H9 (cell line): Measurements from ENCODE around the gene MTSS2. TPM values are rescaled to one million over a fixed set of nuclear protein-coding genes. Genes with fewer than 3 reads are reported as not detected.
A peak's percentile ranks its signal among the peaks of the same experiment; 100 is the strongest.

Source experiments
- DNase-seq: peaks from one replicate; pipeline ENCODE4 v3.0.0-alpha.2; 2017
- H2AFZ ChIP-seq: one replicate; pipeline ENCODE4 v1.6.1; 2013; ENCODE audit warnings: mild to moderate bottlenecking, low read length, control low read depth, moderate library complexity
- H2AK5ac ChIP-seq: 2 replicates; pipeline ENCODE4 v1.6.1; 2013; ENCODE audit warnings: low read length, control low read depth, mixed read lengths; ENCODE audit not compliant: insufficient read length
- H2BK120ac ChIP-seq: one replicate; pipeline ENCODE4 v1.6.1; 2013; ENCODE audit warnings: low read depth, mild to moderate bottlenecking, low read length, control low read depth, inconsistent platforms; ENCODE audit not compliant: poor library complexity, severe bottlenecking
- H2BK12ac ChIP-seq: 2 replicates; pipeline ENCODE4 v1.6.1; 2013; ENCODE audit warnings: low read length, control low read depth, mixed read lengths, low read depth; ENCODE audit not compliant: insufficient read length
- H2BK15ac ChIP-seq: 2 replicates; pipeline ENCODE4 v1.6.1; 2013; ENCODE audit warnings: low read depth, low read length, control low read depth
- H2BK20ac ChIP-seq: one replicate; pipeline ENCODE4 v1.6.1; 2013; ENCODE audit warnings: low read depth, mild to moderate bottlenecking, low read length, control low read depth, inconsistent platforms; ENCODE audit not compliant: poor library complexity, severe bottlenecking
- H2BK5ac ChIP-seq: 2 replicates; pipeline ENCODE4 v1.6.1; 2013; ENCODE audit warnings: low read length, control low read depth, mixed read lengths; ENCODE audit not compliant: insufficient read length
- H3K14ac ChIP-seq: 2 replicates; pipeline ENCODE4 v1.6.1; 2013; ENCODE audit warnings: low read length, control low read depth; ENCODE audit not compliant: insufficient read depth
- H3K18ac ChIP-seq: 2 replicates; pipeline ENCODE4 v1.6.1; 2013; ENCODE audit warnings: low read depth, mild to moderate bottlenecking, mixed read lengths, low read length, control low read depth; ENCODE audit not compliant: insufficient read length
- H3K23ac ChIP-seq: 2 replicates; pipeline ENCODE4 v1.6.1; 2013; ENCODE audit warnings: low read length, control low read depth, mixed read lengths, low read depth; ENCODE audit not compliant: insufficient read length
- H3K23me2 ChIP-seq: 2 replicates; pipeline ENCODE4 v1.6.1; 2013; ENCODE audit warnings: low read depth, mild to moderate bottlenecking, mixed read lengths, low read length, control low read depth; ENCODE audit not compliant: insufficient read length, poor library complexity, severe bottlenecking
- H3K27ac ChIP-seq: 2 replicates; pipeline ENCODE4 v1.5.1; 2013; ENCODE audit warnings: low read length, control low read depth, mixed read lengths, low read depth; ENCODE audit not compliant: insufficient read length
- H3K27me3 ChIP-seq: 2 replicates; pipeline ENCODE4 v1.6.1; 2013; ENCODE audit warnings: low read length, control low read depth, inconsistent platforms; ENCODE audit not compliant: insufficient read depth
- H3K4ac ChIP-seq: 2 replicates; pipeline ENCODE4 v1.6.1; 2013; ENCODE audit warnings: low read depth, mild to moderate bottlenecking, control low read depth, inconsistent platforms, low read length, moderate library complexity
- H3K4me1 ChIP-seq: 2 replicates; pipeline ENCODE4 v1.6.1; 2013; ENCODE audit warnings: low read length, control low read depth, inconsistent platforms; ENCODE audit not compliant: insufficient read depth
- H3K4me2 ChIP-seq: 2 replicates; pipeline ENCODE4 v1.6.1; 2013; ENCODE audit warnings: low read length, control low read depth, mixed read lengths; ENCODE audit not compliant: insufficient read length, insufficient read depth
- H3K56ac ChIP-seq: 2 replicates; pipeline ENCODE4 v1.6.1; 2013; ENCODE audit warnings: low read depth, mild to moderate bottlenecking, mixed read lengths, low read length, control low read depth; ENCODE audit not compliant: insufficient read length
- H3K79me1 ChIP-seq: 2 replicates; pipeline ENCODE4 v1.6.1; 2013; ENCODE audit warnings: low read depth, mild to moderate bottlenecking, moderate library complexity, low read length, control low read depth, inconsistent platforms; ENCODE audit not compliant: insufficient read depth, poor library complexity, severe bottlenecking
- H3K79me2 ChIP-seq: 2 replicates; pipeline ENCODE4 v1.6.1; 2013; ENCODE audit warnings: low read length, control low read depth, inconsistent platforms; ENCODE audit not compliant: insufficient read depth
- H3K9ac ChIP-seq: 2 replicates; pipeline ENCODE4 v1.6.1; 2013; ENCODE audit warnings: low read length, control low read depth, mixed read lengths; ENCODE audit not compliant: insufficient read length; ENCODE audit errors: extremely low read depth
- H3K9me3 ChIP-seq: one replicate; pipeline ENCODE4 v1.6.1; 2013; ENCODE audit warnings: low read depth, low read length, inconsistent platforms; ENCODE audit not compliant: control insufficient read depth
- H3T11ph ChIP-seq: one replicate; pipeline ENCODE4 v1.6.1; 2013; ENCODE audit warnings: mild to moderate bottlenecking, low read length, control low read depth, inconsistent platforms
- H4K20me1 ChIP-seq: one replicate; pipeline ENCODE4 v1.6.1; 2013; ENCODE audit not compliant: control insufficient read depth, insufficient read length, insufficient read depth
- H4K5ac ChIP-seq: 2 replicates; pipeline ENCODE4 v1.6.1; 2013; ENCODE audit warnings: low read depth, mild to moderate bottlenecking, mixed read lengths, low read length, control low read depth; ENCODE audit not compliant: insufficient read length
- H4K8ac ChIP-seq: replicated peaks from 2 replicates; pipeline ENCODE4 v1.6.1; 2013; ENCODE audit warnings: low read length, control low read depth, mixed read lengths, low read depth; ENCODE audit not compliant: insufficient read length
- H4K91ac ChIP-seq: 2 replicates; pipeline ENCODE4 v1.6.1; 2013; ENCODE audit warnings: low read depth, mild to moderate bottlenecking, moderate library complexity, mixed read lengths, low read length, control low read depth; ENCODE audit not compliant: insufficient read length
- H3K27ac Mint-ChIP-seq, 3 experiments: 2 replicates in 2 of 3; 3 replicates in 1 of 3; pipeline ENCODE4 v1.8.0; 2020 to 2021; ENCODE audit warnings: mixed read lengths in 3 of 3, mild to moderate bottlenecking in 1 of 3, moderate library complexity in 1 of 3
- H3K27me3 Mint-ChIP-seq: 2 replicates; pipeline ENCODE4 v1.8.0; 2021; ENCODE audit warnings: low read depth, mild to moderate bottlenecking, moderate library complexity, mixed read lengths
- H3K36me3 Mint-ChIP-seq, 3 experiments: 2 replicates in 2 of 3; 3 replicates in 1 of 3; pipeline ENCODE4 v1.8.0; 2020 to 2021; ENCODE audit warnings: low read depth in 3 of 3, mixed read lengths in 3 of 3; ENCODE audit not compliant: insufficient read depth in 1 of 3
- H3K4me1 Mint-ChIP-seq, 2 experiments: 2 replicates each; pipeline ENCODE4 v1.8.0; 2020; ENCODE audit warnings: mixed read lengths in 2 of 2
- H3K4me3 Mint-ChIP-seq, 2 experiments: 2 replicates in 1 of 2; 3 replicates in 1 of 2; pipeline ENCODE4 v1.8.0; 2020 to 2021; ENCODE audit warnings: mild to moderate bottlenecking in 2 of 2, mixed read lengths in 2 of 2, moderate library complexity in 1 of 2
- H3K9me3 Mint-ChIP-seq, 2 experiments: 2 replicates in 1 of 2; 3 replicates in 1 of 2; pipeline ENCODE4 v1.8.0; 2020; ENCODE audit warnings: mild to moderate bottlenecking in 2 of 2, mixed read lengths in 2 of 2, moderate library complexity in 1 of 2
- CTCF ChIP-seq: fragments of 200-600 bp; sonication (generic); conservative IDR thresholded peaks from 3 replicates; pipeline ENCODE4 v1.8.0; 2021; ENCODE audit warnings: antibody characterized with exemption, mild to moderate bottlenecking
- WGBS: extraction: QIAGEN DNeasy Blood & Tissue Kit; methylation state at CpG from one replicate; pipeline ENCODE4 v1.1.7; 2013; ENCODE audit warnings: missing lambda C conversion rate, low lambda C conversion rate, mixed read lengths; ENCODE audit not compliant: insufficient read length; ENCODE audit errors: extremely low coverage; 5-methylcytosine and 5-hydroxymethylcytosine counted together
- total RNA-seq: library from RNA; stranded (reverse); gene quantifications from 2 replicates; pipeline ENCODE4 v1.2.1, GENCODE V29; 2021

MTSS2 gene
- total RNA-seq, 1 experiment from 2014 or later: 41.0 TPM

- no peaks in the 10 kb centered on the region for H3K27me3 ChIP-seq
- H3K14ac ChIP-seq: peak overlapping the region; percentile 60; the same call in 1 of the 2 replicates
- no peak overlapping the region for H3K4me2 ChIP-seq
- no peak overlapping the region; a peak in 1 of 5 replicates for H3K4me3 Mint-ChIP-seq
- no peaks in the 10 kb centered on the region for H3K23me2 ChIP-seq
- no peak overlapping the region for H4K91ac ChIP-seq
- no peaks in the 10 kb centered on the region; the same call in 1 of the 2 replicates for H3K27me3 Mint-ChIP-seq
- no peaks in the 10 kb centered on the region for H3K9me3 ChIP-seq
- H2BK20ac ChIP-seq: no peak overlapping the region
- no peaks in the 10 kb centered on the region for H3K9me3 Mint-ChIP-seq
- no peak for TF ChIP-seq CTCF
- no peak overlapping the region for H3K18ac ChIP-seq
- H2BK120ac ChIP-seq: no peak overlapping the region
- H2AFZ ChIP-seq: no peak overlapping the region
- no peak overlapping the region for H3K23ac ChIP-seq
- no peak overlapping the region for H3K56ac ChIP-seq
- no peaks in the 10 kb centered on the region; the same call in 1 of the 2 replicates for H3K4me1 ChIP-seq
- H2BK15ac ChIP-seq: no peak overlapping the region
- H3K4me1 Mint-ChIP-seq: peaks cover 27 to 32% of the 10 kb centered on the region in 2 experiments
- no CpG with 5 or more reads among the region's 17 CpGs for WGBS
- H3K27ac Mint-ChIP-seq: peak overlapping the region; percentile 71 to 81 (median 72); a peak in 5 of 7 replicates
- H4K20me1 ChIP-seq: no peaks in the 10 kb centered on the region
- H2BK5ac ChIP-seq: no peak overlapping the region
- H3K79me2 ChIP-seq: no peaks in the 10 kb centered on the region
- H4K5ac ChIP-seq: no peak overlapping the region
- H4K8ac ChIP-seq: no peak overlapping the region
- H3K9ac ChIP-seq: no peak overlapping the region
- H3K27ac ChIP-seq: no peak overlapping the region
- H3K4ac ChIP-seq: no peak overlapping the region
- H2AK5ac ChIP-seq: no peak overlapping the region
- peaks cover 7 to 10% (median 8%) of the 10 kb centered on the region in 3 experiments; a peak in 4 of 7 replicates for H3K36me3 Mint-ChIP-seq
- H2BK12ac ChIP-seq: no peak overlapping the region
- H3T11ph ChIP-seq: no peak overlapping the region
- H3K79me1 ChIP-seq: no peaks in the 10 kb centered on the region
- DNase-seq: peak; percentile 81
Observed at GRCh38 chr16:70694088-70694867, 8.4 kb upstream of the MTSS2 start.
